Gastrocnemius medialis (tissue), 4 donors: ENCODE results near the gene PLD1.

Source experiments
- CTCF ChIP-seq, 5 experiments: fragments of 450-650 bp in 3 of 5; fragments of 200-600 bp in 2 of 5; sonication (generic) in 2 of 5; IDR thresholded peaks in 4 of 5; conservative IDR thresholded peaks in 1 of 5; 1 replicate in 4 of 5; 2 replicates in 1 of 5; pipeline ENCODE4 v1.5.1; 2016 to 2019; ENCODE audit warnings: antibody characterized with exemption in 5 of 5, mild to moderate bottlenecking in 3 of 5, moderate library complexity in 3 of 5
- POLR2A ChIP-seq, 2 donors: fragments of 450-650 bp; IDR thresholded peaks; one replicate each; pipeline ENCODE4 v1.6.1; 2017; ENCODE audit warnings: antibody characterized with exemption in 2 of 2, mild to moderate bottlenecking in 2 of 2, moderate library complexity in 2 of 2

GRCh38 chr3:171801738-171802589 lies 8.3 kb downstream of the PLD1 start:
- no peak for TF ChIP-seq CTCF (IDR thresholded peaks at IDR 0.05 in 4 of 5, conservative IDR thresholded peaks at IDR 0.05 in 1 of 5)
- TF ChIP-seq POLR2A (IDR thresholded peaks at IDR 0.05) = no peak
